MG63 (cell line): ENCODE results near the gene ACTR10. TPM values are rescaled to one million over a fixed set of nuclear protein-coding genes. Genes with fewer than 3 reads are reported as not detected.
A peak's percentile ranks its signal among the peaks of the same experiment; 100 is the strongest.

Experiments
- DNase-seq: peaks from one replicate; pipeline ENCODE4 v3.0.0-alpha.2; 2020
- H3K27me3 ChIP-seq: fragments of 250-450 bp; sonication (Bioruptor Pico); 2 replicates; pipeline ENCODE4 v1.5.1; 2020; ENCODE audit warnings: mild to moderate bottlenecking, moderate library complexity
- H3K36me3 ChIP-seq: fragments of 250-450 bp; sonication (Bioruptor Pico); 2 replicates; pipeline ENCODE4 v1.5.1; 2020; ENCODE audit warnings: mild to moderate bottlenecking, moderate library complexity
- H3K4me3 ChIP-seq: fragments of 250-450 bp; sonication (Bioruptor Pico); 2 replicates; pipeline ENCODE4 v1.5.1; 2020; ENCODE audit warnings: mild to moderate bottlenecking, moderate library complexity
- H3K9me3 ChIP-seq: fragments of 250-450 bp; sonication (Bioruptor Pico); 2 replicates; pipeline ENCODE4 v1.5.1; 2020; ENCODE audit warnings: mild to moderate bottlenecking, moderate library complexity
- total RNA-seq: library from RNA; depleted of rRNA; stranded (reverse); fragments of >200 nt; shearing (Covaris generic); gene quantifications from 2 replicates; pipeline ENCODE4 v1.2.3, GENCODE V29; 2014; ENCODE audit warnings: low replicate concordance

ACTR10 gene
- total RNA-seq, 1 experiment from 2014 or later: 40.1 TPM

DNA sequence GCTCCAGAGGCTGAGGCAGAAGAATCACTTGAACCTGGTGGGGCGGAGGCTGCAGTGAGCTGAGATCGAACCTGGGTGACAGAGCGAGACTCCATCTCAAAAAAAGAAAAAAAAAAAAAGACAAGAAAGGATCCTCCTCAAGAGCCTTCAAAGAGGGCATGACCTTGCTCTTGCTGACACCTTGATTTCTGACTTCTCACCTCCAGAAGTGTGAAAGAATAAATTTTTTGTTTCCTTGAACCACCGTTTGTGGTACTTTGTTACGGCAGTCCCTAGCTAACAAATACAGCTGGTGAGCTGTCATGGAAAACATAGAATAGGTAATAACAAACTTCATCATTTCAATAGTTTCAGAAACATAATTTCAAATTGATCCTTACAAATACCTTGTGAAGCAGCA, 1.9 kb upstream of the ACTR10 start:
- DNase-seq: no peak
- H3K27me3 ChIP-seq: no peaks in the 10 kb centered on the region
- H3K9me3 ChIP-seq: no peaks in the 10 kb centered on the region
- no peaks in the 10 kb centered on the region for H3K36me3 ChIP-seq
- H3K4me3 ChIP-seq: no peak overlapping the region

GRCh38 chr14:58200480-58200841, 512 bp downstream of the ACTR10 start:
- Histone ChIP-seq H3K36me3 (peaks cover 5% of the 10 kb centered on the region), H3K4me3 (peak overlapping the region; percentile 80), H3K27me3 (no peaks in the 10 kb centered on the region), H3K9me3 (no peaks in the 10 kb centered on the region)
- no peak for DNase-seq

DNA sequence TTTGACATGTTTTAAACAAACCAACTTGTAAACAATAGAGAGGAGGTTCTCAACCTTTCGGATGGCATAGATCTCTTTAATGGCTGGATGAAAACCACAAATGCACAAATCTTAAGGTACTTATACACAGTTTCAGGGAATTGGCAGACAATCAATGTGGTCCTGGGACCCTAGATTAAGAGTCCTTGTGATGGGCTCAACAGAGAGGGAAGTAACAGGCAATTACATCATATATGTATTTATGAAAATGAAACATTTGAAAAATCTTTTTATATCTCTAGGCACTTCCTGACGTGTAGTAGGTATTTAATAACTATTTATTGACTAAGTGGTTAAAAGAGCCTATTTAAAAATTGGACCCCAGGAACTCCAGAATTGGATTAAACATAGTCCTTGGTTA, 897 bp downstream of the ACTR10 start:
- peak overlapping the region; percentile 80 for H3K4me3 ChIP-seq
- no peaks in the 10 kb centered on the region for H3K27me3 ChIP-seq
- peaks cover 5% of the 10 kb centered on the region for H3K36me3 ChIP-seq
- no peak for DNase-seq
- H3K9me3 ChIP-seq: no peaks in the 10 kb centered on the region

DNA sequence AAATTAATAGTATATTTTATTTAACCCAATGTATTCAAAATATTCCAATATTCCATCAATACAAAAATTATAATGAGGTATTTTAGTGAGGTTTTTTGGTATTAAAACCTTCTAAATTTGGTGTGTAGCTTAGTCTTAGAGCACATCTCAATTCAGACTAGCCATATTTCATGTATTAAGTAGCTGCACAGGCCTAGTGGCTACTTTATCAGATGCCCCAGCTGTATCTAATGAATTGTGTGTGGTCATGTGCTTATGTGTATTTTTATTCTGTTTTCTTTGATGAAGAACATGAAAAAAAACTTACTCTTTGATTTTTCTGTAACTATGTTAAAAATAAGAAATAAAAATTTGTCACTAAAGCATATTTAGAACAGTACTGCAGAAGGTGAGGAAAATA, 13.2 kb downstream of the ACTR10 start:
- no peak for DNase-seq
- no peak overlapping the region for H3K4me3 ChIP-seq
- no peaks in the 10 kb centered on the region for H3K9me3 ChIP-seq
- H3K27me3 ChIP-seq: no peaks in the 10 kb centered on the region
- H3K36me3 ChIP-seq: peaks cover 10% of the 10 kb centered on the region

DNA sequence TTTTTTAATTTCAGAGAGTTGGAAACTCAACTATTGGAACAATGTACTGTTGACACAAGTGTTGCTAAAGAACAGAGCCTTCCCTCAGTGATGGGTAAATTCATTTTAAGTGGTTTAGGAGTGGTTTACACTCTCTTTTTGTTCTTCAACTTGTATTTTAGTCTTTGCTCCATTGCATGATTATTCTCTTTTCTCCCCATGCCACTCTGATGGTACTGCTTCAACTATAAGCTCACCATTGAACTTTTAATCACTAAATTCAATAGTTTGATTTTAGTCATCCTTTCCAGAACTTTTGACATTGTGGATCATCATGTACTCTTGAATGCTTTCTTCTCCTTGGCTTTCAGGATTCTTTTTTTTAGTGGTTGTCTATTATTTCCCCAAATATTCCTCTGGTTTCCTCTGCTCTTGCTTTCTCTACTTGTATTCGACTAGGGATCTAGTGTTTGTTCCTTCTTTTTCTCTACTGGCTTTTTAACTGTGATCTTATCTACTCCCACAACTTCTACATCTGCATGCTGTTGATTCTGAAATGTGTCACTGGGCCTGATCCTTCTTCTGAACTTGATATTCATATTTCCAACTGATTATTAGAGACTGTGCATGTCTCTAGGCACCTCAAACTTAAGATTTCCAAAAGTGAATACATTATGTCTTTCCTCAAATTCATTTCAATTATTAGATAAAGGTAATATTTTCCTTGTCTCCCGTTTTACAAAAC, 15.4 kb downstream of the ACTR10 start:
- no peaks in the 10 kb centered on the region for H3K9me3 ChIP-seq
- H3K27me3 ChIP-seq: no peaks in the 10 kb centered on the region
- no peak overlapping the region for H3K4me3 ChIP-seq
- peaks cover 3% of the 10 kb centered on the region for H3K36me3 ChIP-seq
- DNase-seq: no peak

DNA sequence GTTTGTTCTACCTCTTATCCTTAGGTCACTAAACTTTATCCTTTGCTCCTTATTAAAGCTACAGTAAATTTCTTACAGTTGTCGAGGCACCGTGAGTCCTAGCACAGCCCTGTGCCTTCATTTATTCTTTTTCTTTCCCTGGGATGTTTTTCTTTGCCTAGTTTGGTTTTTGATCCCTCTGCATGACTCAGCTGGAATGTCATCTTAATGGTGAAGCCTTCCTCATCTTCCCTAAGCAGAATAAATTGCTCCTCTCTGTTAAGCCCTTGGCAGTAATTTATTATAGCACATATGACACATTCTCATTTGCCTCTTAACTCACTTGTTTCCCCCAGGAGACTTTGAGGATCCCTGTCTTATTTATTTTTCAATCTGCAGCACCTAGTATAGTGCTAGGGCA, 16.6 kb downstream of the ACTR10 start:
- no peaks in the 10 kb centered on the region for H3K27me3 ChIP-seq
- no peak for DNase-seq
- no peak overlapping the region for H3K4me3 ChIP-seq
- H3K36me3 ChIP-seq: peaks cover 3% of the 10 kb centered on the region
- H3K9me3 ChIP-seq: no peaks in the 10 kb centered on the region

GRCh38 chr14:58227096-58227819, 27.3 kb downstream of the ACTR10 start:
- Histone ChIP-seq H3K36me3 (no peaks in the 10 kb centered on the region), H3K9me3 (no peaks in the 10 kb centered on the region), H3K4me3 (no peak overlapping the region), H3K27me3 (no peaks in the 10 kb centered on the region)
- no peak for DNase-seq

- Histone ChIP-seq H3K36me3 (no peaks in the 10 kb centered on the region; the same call in 1 of the 2 replicates), H3K4me3 (peak overlapping the region; percentile 72), H3K9me3 (no peaks in the 10 kb centered on the region), H3K27me3 (no peaks in the 10 kb centered on the region)
- DNase-seq: no peak
Observed at GRCh38 chr14:58238252-58239243, 38.6 kb downstream of the ACTR10 start.

GRCh38 chr14:58239244-58240195, 39.6 kb downstream of the ACTR10 start:
- Histone ChIP-seq H3K36me3 (no peaks in the 10 kb centered on the region), H3K4me3 (peak overlapping the region; percentile 72), H3K27me3 (no peaks in the 10 kb centered on the region), H3K9me3 (no peaks in the 10 kb centered on the region)
- peak; percentile 23 for DNase-seq

- Histone ChIP-seq H3K27me3 (no peaks in the 10 kb centered on the region), H3K36me3 (peaks cover 12% of the 10 kb centered on the region), H3K4me3 (peak overlapping the region; percentile 88), H3K9me3 (no peaks in the 10 kb centered on the region; the same call in 1 of the 2 replicates)
- DNase-seq: peak; percentile 20
Observed at GRCh38 chr14:58243790-58244555, 44.0 kb downstream of the ACTR10 start.

DNA sequence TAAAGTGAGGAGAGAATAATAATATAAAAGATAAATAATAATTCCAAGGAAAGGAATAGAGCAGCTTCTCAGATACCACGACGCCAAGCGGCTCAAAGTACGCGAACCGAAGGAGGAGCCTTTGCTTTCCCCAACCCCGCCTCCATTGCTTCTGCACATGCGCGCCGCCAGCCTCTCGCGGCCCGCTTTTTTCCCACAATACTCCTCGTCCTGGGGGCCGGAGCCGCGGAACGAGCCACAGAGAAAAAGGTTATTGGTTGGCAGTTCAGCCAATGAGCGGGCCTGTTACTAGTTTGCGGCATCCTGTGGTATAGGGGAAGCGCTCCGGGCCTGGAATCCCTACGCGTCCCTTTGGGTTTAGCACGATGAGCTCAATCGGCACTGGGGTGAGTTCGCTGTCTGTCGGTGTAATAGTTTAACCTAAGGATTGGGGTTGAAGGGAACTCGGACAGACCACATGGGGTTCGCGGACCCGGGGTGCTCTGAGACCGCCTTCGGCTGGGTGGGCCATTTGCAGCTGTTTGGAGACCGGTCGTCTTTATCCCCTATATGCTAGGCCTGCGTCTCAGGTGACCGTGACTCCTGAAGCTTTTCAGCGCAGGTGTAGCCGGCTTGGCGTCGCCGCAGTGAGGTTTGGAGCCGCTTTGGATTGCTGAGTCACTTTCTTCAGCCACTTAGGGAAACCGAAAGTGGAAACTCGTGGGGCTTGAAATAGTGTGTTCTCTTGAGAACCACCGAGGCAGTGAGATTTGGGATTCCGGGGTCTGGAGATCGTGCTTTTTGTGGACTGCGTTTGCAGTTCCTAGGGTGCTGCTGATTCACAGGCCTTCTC, 44.8 kb downstream of the ACTR10 start, which contains the start of gene PSMA3:
Gene PSMA3, plus strand, starts transcription at position 288 of the 832 bp plus-strand sequence. Its CDS starts 78 bp downstream, at position 366.
- peak within 1 kb of the TSS; percentile 88 for H3K4me3 ChIP-seq
- H3K27me3 ChIP-seq: no peaks in the 10 kb centered on the region
- DNase-seq: peak; percentile 95
- no peaks in the 10 kb centered on the region; the same call in 1 of the 2 replicates for H3K9me3 ChIP-seq
- H3K36me3 ChIP-seq: peaks cover 14% of the 10 kb centered on the region

DNA sequence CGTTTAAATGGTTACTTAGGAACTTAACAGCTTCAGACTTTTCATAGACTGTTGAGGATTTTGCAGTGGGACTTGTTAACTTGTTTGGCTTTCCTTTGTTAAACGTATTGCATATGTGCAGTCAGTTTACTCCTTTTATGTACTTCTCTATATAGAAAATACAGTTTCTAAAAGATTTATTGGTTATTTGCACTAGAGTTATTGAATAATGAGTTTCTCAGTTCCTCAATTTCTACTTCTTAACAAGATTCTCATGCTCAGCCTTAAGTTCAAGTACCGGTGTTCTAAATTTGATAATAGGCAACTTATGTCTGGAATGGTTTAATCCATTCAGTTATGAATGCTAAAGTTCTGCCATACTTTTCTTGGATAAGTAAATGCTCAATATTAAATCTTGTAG, 45.6 kb downstream of the ACTR10 start:
- Histone ChIP-seq H3K4me3 (peak overlapping the region; percentile 88), H3K27me3 (no peaks in the 10 kb centered on the region), H3K36me3 (peaks cover 17% of the 10 kb centered on the region), H3K9me3 (no peaks in the 10 kb centered on the region; the same call in 1 of the 2 replicates)
- DNase-seq: no peak

- Histone ChIP-seq H3K36me3 (peaks cover 43% of the 10 kb centered on the region), H3K9me3 (no peaks in the 10 kb centered on the region; the same call in 1 of the 2 replicates), H3K4me3 (no peak overlapping the region), H3K27me3 (no peaks in the 10 kb centered on the region)
- no peak for DNase-seq
Observed at GRCh38 chr14:58249611-58250010, 49.7 kb downstream of the ACTR10 start.

GRCh38 chr14:58258156-58258555, 58.2 kb downstream of the ACTR10 start:
- Histone ChIP-seq H3K9me3 (no peaks in the 10 kb centered on the region), H3K27me3 (no peaks in the 10 kb centered on the region), H3K4me3 (no peak overlapping the region), H3K36me3 (peaks cover 43% of the 10 kb centered on the region)
- DNase-seq: no peak
